Activated naive CD8-positive, alpha-beta T cell treated with anti-CD3 and anti-CD28 coated beads, Interleukin-2, amount 50 U/mL, for 24 hours (primary cell): ENCODE data around the gene ZNF547.

Source experiments
- ATAC-seq: fragments of 150-1000 bp; cut with Tn5 transposase; one replicate; pipeline ENCODE4 v1.10.0; 2021
- DNase-seq: peaks from one replicate; pipeline ENCODE4 v3.0.0; 2021
- H3K27ac Mint-ChIP-seq: one replicate; pipeline ENCODE4 v1.8.0; 2021; ENCODE audit warnings: mild to moderate bottlenecking, mixed read lengths
- H3K27me3 Mint-ChIP-seq: one replicate; pipeline ENCODE4 v1.8.0; 2021; ENCODE audit warnings: mixed read lengths
- H3K36me3 Mint-ChIP-seq: one replicate; pipeline ENCODE4 v1.8.0; 2021; ENCODE audit warnings: low read depth, mixed read lengths
- H3K4me1 Mint-ChIP-seq: one replicate; pipeline ENCODE4 v1.8.0; 2021; ENCODE audit warnings: mixed read lengths
- H3K4me3 Mint-ChIP-seq: one replicate; pipeline ENCODE4 v1.8.0; 2021; ENCODE audit warnings: mild to moderate bottlenecking, moderate library complexity, mixed read lengths
- H3K9me3 Mint-ChIP-seq: one replicate; pipeline ENCODE4 v1.8.0; 2021; ENCODE audit warnings: mixed read lengths

Gene ZNF547

DNA sequence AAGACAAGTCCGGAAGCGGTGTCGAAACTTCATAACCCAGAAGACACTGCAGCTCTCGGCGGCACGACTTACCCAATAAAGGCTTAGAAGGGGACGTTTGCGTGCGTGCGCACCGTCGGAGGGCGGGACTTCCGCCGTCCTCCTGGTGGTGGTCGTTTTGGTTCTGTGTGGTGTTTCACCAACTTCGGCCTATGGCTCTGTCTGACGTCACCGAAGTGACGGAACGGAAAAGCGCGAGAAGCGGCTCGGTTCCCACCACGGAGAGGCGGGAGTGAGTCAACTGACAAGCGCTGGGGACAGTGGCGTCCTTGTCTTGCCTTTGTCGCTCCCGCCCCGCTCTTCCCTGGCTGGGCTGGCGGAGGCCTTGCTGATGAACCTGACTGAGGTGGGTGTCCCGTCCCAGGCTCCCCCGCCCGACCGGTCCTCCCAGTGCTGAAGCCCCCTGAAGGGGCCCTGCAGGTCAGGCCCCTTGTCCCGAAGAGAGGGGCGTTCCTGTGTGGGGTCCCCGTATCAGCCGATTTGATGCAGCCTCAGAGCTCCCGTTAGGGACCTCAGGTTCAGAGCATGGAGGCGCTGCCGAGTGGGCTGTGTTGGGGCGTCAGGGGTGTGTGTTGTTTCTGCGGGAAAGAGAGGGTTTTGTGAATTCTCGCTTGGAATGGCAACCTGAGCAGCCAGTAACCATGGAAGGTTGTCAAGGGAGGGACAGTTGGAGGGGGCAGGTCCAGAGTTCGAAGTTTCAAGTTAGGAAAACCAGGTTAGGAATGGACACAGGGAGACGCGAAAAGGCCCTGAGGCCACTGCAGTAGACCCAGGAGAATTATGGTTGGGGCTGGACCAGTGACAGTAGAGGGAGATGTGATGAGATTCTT, 26.6 kb downstream of the ZNF547 start, which contains the start of gene ZNF548:
ZNF548 (plus strand) TSS at position 125 of the 869 bp plus-strand sequence; CDS start at position 371, 246 bp downstream.
- H3K4me1 Mint-ChIP-seq, result peaks cover 33% of the 10 kb centered on the region
- peaks cover 51% of the 10 kb centered on the region for H3K36me3 Mint-ChIP-seq
- DNase-seq (peak; percentile 98), ATAC-seq (peak; percentile 99)
- peak within 1 kb of the TSS; percentile 95 for H3K27ac Mint-ChIP-seq
- H3K4me3 Mint-ChIP-seq, result peak within 1 kb of the TSS; percentile 95
- H3K27me3 Mint-ChIP-seq, result peaks cover 2% of the 10 kb centered on the region
- H3K9me3 Mint-ChIP-seq, result peaks cover 31% of the 10 kb centered on the region

DNA sequence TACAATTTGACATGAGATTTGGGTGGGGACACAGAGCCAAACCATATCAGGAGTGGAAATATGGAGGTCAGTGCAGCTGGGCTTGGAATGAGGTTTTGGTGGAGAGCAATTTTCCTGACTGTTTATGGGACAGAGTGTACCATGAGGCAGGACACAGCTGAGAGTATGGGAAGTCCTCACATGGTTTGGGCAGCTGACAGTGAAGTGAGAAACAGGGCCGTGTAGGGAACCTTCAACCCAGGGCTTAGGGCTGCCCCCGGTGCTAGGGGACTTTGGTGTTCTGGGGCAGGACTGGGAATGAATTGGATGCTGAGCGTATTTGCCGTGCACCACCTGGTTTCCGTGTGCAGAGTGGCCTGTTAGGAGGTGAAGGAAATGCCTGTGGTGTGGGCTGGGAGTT, 32.4 kb downstream of the ZNF547 start:
- Mint-ChIP-seq H3K27me3 (no peaks in the 10 kb centered on the region), H3K36me3 (peaks cover 89% of the 10 kb centered on the region), H3K27ac (no peak overlapping the region), H3K9me3 (peaks cover 58% of the 10 kb centered on the region), H3K4me3 (no peak overlapping the region), H3K4me1 (peaks cover 17% of the 10 kb centered on the region)
- ATAC-seq, result no peak
- DNase-seq, result no peak

DNA sequence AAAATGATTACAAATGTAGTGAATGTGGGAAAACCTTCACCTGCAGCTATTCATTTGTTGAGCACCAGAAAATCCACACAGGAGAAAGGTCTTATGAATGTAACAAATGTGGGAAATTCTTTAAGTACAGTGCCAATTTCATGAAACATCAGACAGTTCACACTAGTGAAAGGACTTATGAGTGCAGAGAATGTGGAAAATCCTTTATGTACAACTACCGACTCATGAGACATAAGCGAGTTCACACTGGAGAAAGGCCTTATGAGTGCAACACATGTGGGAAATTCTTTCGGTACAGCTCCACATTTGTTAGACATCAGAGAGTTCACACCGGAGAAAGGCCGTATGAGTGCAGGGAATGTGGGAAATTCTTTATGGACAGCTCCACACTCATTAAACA, 35.5 kb downstream of the ZNF547 start:
- Mint-ChIP-seq H3K4me3 (no peak overlapping the region), H3K4me1 (peaks cover 3% of the 10 kb centered on the region), H3K27me3 (no peaks in the 10 kb centered on the region), H3K9me3 (peaks cover 76% of the 10 kb centered on the region), H3K27ac (no peak overlapping the region), H3K36me3 (peaks cover 81% of the 10 kb centered on the region)
- ATAC-seq, result no peak
- no peak for DNase-seq

DNA sequence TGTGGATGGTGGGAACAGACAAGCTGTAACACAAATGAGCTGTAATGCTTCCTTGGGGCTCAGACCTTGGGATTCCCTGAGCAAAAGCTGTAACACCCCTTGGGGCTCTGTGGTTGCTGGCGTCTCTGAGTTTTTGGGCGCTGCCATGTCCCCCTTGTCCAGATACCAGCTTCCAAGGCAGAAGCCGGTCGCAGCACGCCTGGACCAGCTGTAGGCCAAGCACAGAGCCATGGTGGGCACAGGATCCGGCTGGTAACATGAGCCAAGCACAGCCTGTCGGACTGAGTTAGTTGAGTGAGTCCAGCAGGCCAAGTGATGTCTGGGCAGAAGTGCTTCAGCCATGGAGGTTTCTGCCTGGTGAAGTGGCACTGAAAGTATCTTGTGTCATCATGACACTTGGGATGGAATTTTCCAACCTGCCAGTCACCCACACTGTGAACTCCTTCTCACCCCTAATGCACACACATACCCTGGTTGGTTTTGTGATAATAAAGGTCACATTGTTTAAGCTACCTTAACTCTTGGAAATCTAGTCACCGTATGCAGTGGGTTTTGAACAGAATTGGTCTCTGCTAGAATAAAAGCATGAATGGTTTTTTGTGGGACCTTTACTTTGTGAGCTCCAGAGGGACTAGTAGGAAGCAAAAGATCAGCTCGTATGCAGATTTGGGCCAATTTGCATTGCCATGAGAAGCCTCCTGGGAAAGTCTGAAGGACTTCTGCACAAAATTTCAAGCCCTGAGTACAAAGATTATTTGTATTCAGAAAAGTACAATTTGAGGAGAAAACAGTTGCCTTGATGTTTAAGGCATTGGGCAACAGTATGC, 40.6 kb downstream of the ZNF547 start:
- no peak for DNase-seq
- ATAC-seq, result peak; percentile 49
- Mint-ChIP-seq H3K27ac (no peak overlapping the region), H3K27me3 (no peaks in the 10 kb centered on the region), H3K4me3 (no peak overlapping the region), H3K4me1 (peaks cover 2% of the 10 kb centered on the region), H3K36me3 (peaks cover 31% of the 10 kb centered on the region), H3K9me3 (peaks cover 32% of the 10 kb centered on the region)

DNA sequence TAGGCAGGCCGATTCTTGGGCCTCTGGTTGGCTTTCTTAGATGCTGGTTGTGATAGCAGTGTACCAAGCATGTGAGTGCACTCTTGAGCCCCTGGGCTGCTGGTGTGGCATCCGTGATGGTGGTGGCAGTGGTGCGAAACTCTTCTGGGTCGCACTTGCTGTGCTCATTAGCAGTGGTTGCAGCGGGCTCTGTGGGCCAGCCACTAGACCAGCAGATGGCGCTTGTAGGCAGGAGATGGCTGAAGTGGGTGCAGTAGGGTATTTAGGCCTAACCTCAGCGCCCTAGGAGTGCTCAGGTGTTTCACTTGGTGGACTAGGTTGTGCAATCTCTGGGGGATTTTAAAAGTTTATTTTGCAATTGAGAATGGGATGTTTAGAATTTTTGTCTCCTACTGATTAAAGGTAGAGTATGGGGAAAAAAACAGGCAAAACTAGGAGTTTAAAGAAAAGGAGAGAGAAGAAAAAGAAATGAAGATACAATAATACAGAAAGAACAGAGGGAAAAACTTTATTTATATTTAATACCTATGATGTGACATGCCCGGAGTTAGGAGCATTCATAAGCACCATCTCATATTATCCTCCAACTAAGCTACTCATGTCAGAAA, 43.3 kb downstream of the ZNF547 start:
- Mint-ChIP-seq H3K4me1 (peaks cover 8% of the 10 kb centered on the region), H3K27ac (no peak overlapping the region), H3K36me3 (peaks cover 11% of the 10 kb centered on the region), H3K4me3 (no peak overlapping the region), H3K27me3 (no peaks in the 10 kb centered on the region), H3K9me3 (peaks cover 13% of the 10 kb centered on the region)
- ATAC-seq, result peak; percentile 50
- DNase-seq, result peak; percentile 74

DNA sequence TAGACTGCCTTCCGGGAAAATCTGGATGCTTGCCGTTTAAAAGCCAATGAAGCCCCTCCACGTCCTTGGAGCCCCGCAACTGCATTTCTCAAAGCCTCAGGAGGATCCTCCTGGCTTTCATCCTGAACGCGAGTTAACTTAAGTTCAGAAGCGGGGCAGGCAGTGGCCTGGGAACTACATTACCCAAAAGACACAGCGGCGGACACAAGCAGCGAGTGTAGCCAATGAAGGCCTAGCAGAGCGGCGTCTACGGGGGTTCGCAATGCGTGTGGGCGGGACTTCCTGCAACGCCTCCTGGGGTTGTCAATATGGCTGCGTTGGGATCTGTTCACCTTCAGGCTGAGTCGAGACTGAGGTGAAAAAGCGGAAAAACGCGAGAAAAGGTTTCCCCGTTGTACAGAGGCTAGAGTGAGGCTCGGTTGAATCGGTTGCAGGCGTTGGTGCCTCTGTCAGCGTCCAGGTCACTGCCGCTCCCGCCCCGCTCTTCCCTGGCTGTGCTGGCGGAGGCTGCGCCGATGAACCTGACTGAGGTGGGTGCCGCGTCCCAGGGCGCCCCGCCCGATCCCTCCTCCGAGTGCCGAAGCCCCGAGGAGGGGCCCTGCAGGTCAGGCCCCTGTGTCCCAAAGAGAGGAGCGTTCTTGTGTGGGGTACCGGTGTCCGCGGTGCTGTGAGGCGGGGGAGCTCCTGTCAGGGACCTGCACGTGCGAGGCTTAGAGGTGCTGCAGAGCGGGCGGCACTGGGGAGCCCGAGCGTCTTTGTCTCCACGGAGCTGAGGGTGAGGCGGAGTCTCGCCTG, 47.7 kb downstream of the ZNF547 start, which contains the start of gene ZNF17:
ZNF17 (plus strand) TSS at position 285 of the 795 bp plus-strand sequence. CDS start 2,455 bp downstream, outside the sequence.
- no peaks in the 10 kb centered on the region for H3K27me3 Mint-ChIP-seq
- H3K4me1 Mint-ChIP-seq, result peaks cover 15% of the 10 kb centered on the region
- H3K4me3 Mint-ChIP-seq, result peak within 1 kb of the TSS; percentile 88
- peaks cover 31% of the 10 kb centered on the region for H3K36me3 Mint-ChIP-seq
- ATAC-seq, result peak; percentile 100
- H3K9me3 Mint-ChIP-seq, result peaks cover 15% of the 10 kb centered on the region
- DNase-seq, result peak; percentile 89
- peak within 1 kb of the TSS; percentile 82 for H3K27ac Mint-ChIP-seq

DNA sequence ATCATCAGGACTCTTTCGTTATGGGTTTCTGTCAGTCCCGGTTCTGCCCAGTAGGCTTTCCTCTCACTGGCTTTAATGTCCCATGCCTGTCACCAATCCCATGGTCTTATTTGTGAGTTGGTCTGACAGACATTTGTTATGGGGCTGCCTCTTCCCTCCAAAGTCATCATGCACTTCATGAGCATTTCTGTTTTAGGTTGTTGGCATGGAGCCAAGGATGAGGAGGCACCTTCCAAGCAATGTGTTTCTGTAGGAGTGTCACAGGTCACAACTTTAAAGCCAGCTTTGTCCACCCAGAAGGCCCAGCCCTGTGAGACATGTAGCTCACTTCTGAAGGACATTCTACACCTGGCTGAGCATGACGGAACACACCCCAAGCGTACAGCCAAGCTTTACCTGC, 56.1 kb downstream of the ZNF547 start:
- DNase-seq (no peak), ATAC-seq (no peak)
- H3K4me1 Mint-ChIP-seq, result no peaks in the 10 kb centered on the region
- H3K4me3 Mint-ChIP-seq, result no peak overlapping the region
- H3K9me3 Mint-ChIP-seq, result peaks cover 57% of the 10 kb centered on the region
- no peaks in the 10 kb centered on the region for H3K27me3 Mint-ChIP-seq
- peaks cover 85% of the 10 kb centered on the region for H3K36me3 Mint-ChIP-seq
- H3K27ac Mint-ChIP-seq, result no peak overlapping the region

DNA sequence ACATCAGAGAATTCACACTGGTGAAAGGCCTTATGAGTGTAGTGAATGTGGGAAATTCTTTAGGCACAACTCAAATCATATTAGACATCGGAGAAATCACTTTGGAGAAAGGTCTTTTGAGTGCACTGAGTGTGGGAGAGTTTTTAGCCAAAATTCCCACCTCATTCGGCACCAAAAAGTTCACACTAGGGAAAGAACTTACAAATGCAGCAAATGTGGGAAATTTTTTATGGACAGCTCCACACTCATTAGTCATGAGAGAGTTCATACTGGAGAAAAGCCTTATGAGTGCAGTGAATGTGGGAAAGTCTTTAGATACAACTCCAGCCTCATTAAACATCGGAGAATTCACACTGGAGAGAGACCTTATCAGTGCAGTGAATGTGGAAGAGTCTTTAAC, 57.7 kb downstream of the ZNF547 start:
- peaks cover 73% of the 10 kb centered on the region for H3K36me3 Mint-ChIP-seq
- H3K9me3 Mint-ChIP-seq, result peaks cover 49% of the 10 kb centered on the region
- H3K4me1 Mint-ChIP-seq, result no peaks in the 10 kb centered on the region
- DNase-seq (no peak), ATAC-seq (no peak)
- H3K27me3 Mint-ChIP-seq, result no peaks in the 10 kb centered on the region
- H3K27ac Mint-ChIP-seq, result no peak overlapping the region
- no peak overlapping the region for H3K4me3 Mint-ChIP-seq
